Endothelial cell of umbilical vein (primary cell): ENCODE data around the gene OPTC.

ENCODE experiments used
- CTCF ChIP-seq, 2 donors: IDR thresholded peaks; 1 replicate in 1 of 2; 2 replicates in 1 of 2; pipeline ENCODE4 v1.5.1; 2011; ENCODE audit warnings: low read length in 2 of 2, mild to moderate bottlenecking in 2 of 2, moderate library complexity in 2 of 2, control low read depth in 1 of 2, inconsistent platforms in 1 of 2, low read depth in 1 of 2; ENCODE audit not compliant: insufficient read depth in 1 of 2; ENCODE audit errors: extremely low read depth in 1 of 2
- POLR2A ChIP-seq: IDR thresholded peaks from 2 replicates; pipeline ENCODE4 v1.6.1; 2012; ENCODE audit warnings: low read depth, mild to moderate bottlenecking, control low read depth, low read length

GRCh38 chr1:203519896-203520295 is 25.9 kb downstream of the OPTC start:
- no peak for TF ChIP-seq CTCF (IDR thresholded peaks at IDR 0.05; ENCODE audit: extremely low read depth in 1 of 2, insufficient read depth in 1 of 2, low read depth in 1 of 2, low read length in 2 of 2)
- no peak for TF ChIP-seq POLR2A
